HepG2 (cell line): ENCODE results near the gene TNIP1. TPM values are rescaled to one million over a fixed set of nuclear protein-coding genes. Genes with fewer than 3 reads are reported as not detected.

Experiments
- ATAC-seq: fragments of 200-7000 bp; cut with Tn5 transposase; 3 replicates; pipeline ENCODE4 v1.9.1; 2020; ENCODE audit warnings: mild to moderate bottlenecking, moderate library complexity
- BruUV-seq: library from RNA; stranded (reverse); fragments of 400-500 nt; replicated peaks from 2 replicates; lab custom pipeline; 2021; lab: Mats Ljungman, UMichigan
- CTCF ChIA-PET: fragments of 300-600 bp; formaldehyde crosslinking; extraction: SDS; loops from one replicate; lab custom pipeline; 2021; ENCODE audit warnings: low total read pairs, inconsistent platforms, low intra/inter-chr PET ratio; lab: Yijun Ruan, JAX
- POLR2A ChIA-PET: fragments of 350-600 bp; sonication (Branson Sonifier 250); formaldehyde crosslinking; loops from one replicate; lab custom pipeline; 2020; ENCODE audit warnings: antibody characterized with exemption, inconsistent platforms; lab: Yijun Ruan, JAX
- DNase-seq: peaks from one replicate; pipeline ENCODE4 v3.0.0-alpha.2; 2015; ENCODE audit warnings: low spot score
- FAIRE-seq: peaks from 3 replicates; lab custom pipeline; 2011; peaks lifted over from hg19 to GRCh38; lab: Jason Lieb, UNC
- H2AFZ ChIP-seq: one replicate; pipeline ENCODE4 v1.6.1; 2011; ENCODE audit warnings: low read length, inconsistent platforms
- H3K27ac ChIP-seq: fragments of 300-600 bp; 3 replicates; pipeline ENCODE4 v1.8.0; 2011; ENCODE audit warnings: mixed run types, mild to moderate bottlenecking, mixed read lengths, low read length, inconsistent platforms; ENCODE audit not compliant: insufficient read depth; ENCODE audit errors: extremely low read length
- H3K27me3 ChIP-seq, 2 experiments: fragments of 200-600 bp in 1 of 2; 2 replicates in 1 of 2; 3 replicates in 1 of 2; pipeline versions ENCODE4 v1.6.0 to v1.8.0; 2011; ENCODE audit warnings: low read length in 2 of 2, mild to moderate bottlenecking in 2 of 2, moderate library complexity in 2 of 2, inconsistent platforms in 1 of 2; ENCODE audit not compliant: insufficient read depth in 2 of 2, control insufficient read depth in 1 of 2
- H3K36me3 ChIP-seq, 2 experiments: fragments of 200-600 bp in 1 of 2; replicated peaks in 1 of 2; 2 replicates in 1 of 2; 3 replicates in 1 of 2; pipeline versions ENCODE4 v1.5.1 to v1.8.0; 2011; ENCODE audit warnings: low read length in 2 of 2, inconsistent platforms in 1 of 2; ENCODE audit not compliant: insufficient read depth in 2 of 2, control insufficient read depth in 1 of 2
- H3K4me1 ChIP-seq: 2 replicates; pipeline ENCODE4 v1.5.1; 2012; ENCODE audit warnings: low read length, inconsistent platforms; ENCODE audit not compliant: insufficient read depth
- H3K4me2 ChIP-seq: 2 replicates; pipeline ENCODE4 v1.6.0; 2011; ENCODE audit warnings: low read depth, low read length, inconsistent platforms
- H3K4me3 ChIP-seq, 3 experiments: fragments of 200-600 bp in 1 of 3; sonication (generic), shearing (Covaris generic) in 1 of 3; replicated peaks in 1 of 3; 2 replicates each; pipeline ENCODE4 v1.5.1; 2011 to 2016; ENCODE audit warnings: low read length in 3 of 3, inconsistent platforms in 2 of 3, low read depth in 2 of 3, mild to moderate bottlenecking in 2 of 3, control low read depth in 1 of 3, mixed read lengths in 1 of 3; ENCODE audit not compliant: insufficient read depth in 1 of 3
- H3K79me2 ChIP-seq: one replicate; pipeline ENCODE4 v1.6.1; 2011; ENCODE audit warnings: low read length, inconsistent platforms; ENCODE audit not compliant: insufficient read depth
- H3K9ac ChIP-seq: 2 replicates; pipeline ENCODE4 v1.6.0; 2011; ENCODE audit warnings: mild to moderate bottlenecking, low read depth, low read length, inconsistent platforms; ENCODE audit not compliant: insufficient read depth
- H3K9me3 ChIP-seq: 2 replicates; pipeline ENCODE4 v1.5.1; 2012; ENCODE audit warnings: mild to moderate bottlenecking, low read length
- H4K20me1 ChIP-seq: 2 replicates; pipeline ENCODE4 v1.6.0; 2011; ENCODE audit warnings: inconsistent platforms, mild to moderate bottlenecking, low read length, moderate library complexity; ENCODE audit not compliant: insufficient read depth
- CCAR2 ChIP-seq: fragments of 200-400 bp; formaldehyde crosslinking; optimal IDR thresholded peaks from 2 replicates; pipeline ENCODE3; 2018; ENCODE audit warnings: low read depth, mild to moderate bottlenecking, low read length, moderate library complexity
- HNF4A ChIP-seq: sonication (generic); formaldehyde crosslinking; IDR thresholded peaks from 2 replicates; pipeline ENCODE4 v1.4.0; 2020; ENCODE audit warnings: missing genetic modification reagents
- NFIB ChIP-seq: sonication (generic); formaldehyde crosslinking; IDR thresholded peaks from 2 replicates; pipeline ENCODE4 v1.9.0; 2021; ENCODE audit warnings: missing genetic modification reagents, mild to moderate bottlenecking, borderline replicate concordance
- NR0B2 ChIP-seq: sonication (generic); formaldehyde crosslinking; IDR thresholded peaks from 2 replicates; pipeline ENCODE4 v1.4.0; 2020; ENCODE audit warnings: mild to moderate bottlenecking, missing genetic modification reagents
- ZBTB3 ChIP-seq: sonication (generic); formaldehyde crosslinking; IDR thresholded peaks from 2 replicates; pipeline ENCODE4 v1.4.0; 2020; ENCODE audit warnings: low read depth, mild to moderate bottlenecking, moderate library complexity, missing genetic modification reagents, borderline replicate concordance
- ZHX2 ChIP-seq, 2 experiments: sonication (generic) in 1 of 2; formaldehyde crosslinking in 1 of 2; IDR thresholded peaks; 2 replicates each; pipeline versions ENCODE4 v1.6.1 to v1.9.0; 2014 to 2022; ENCODE audit warnings: antibody characterized with exemption in 1 of 2, borderline replicate concordance in 1 of 2, inconsistent platforms in 1 of 2, low read depth in 1 of 2, missing genetic modification reagents in 1 of 2
- ZMYM2 ChIP-seq: sonication (generic); formaldehyde crosslinking; IDR thresholded peaks from 2 replicates; pipeline ENCODE4 v1.8.0; 2022; ENCODE audit warnings: mild to moderate bottlenecking, missing genetic modification reagents
- ZNF335 ChIP-seq: sonication (generic); formaldehyde crosslinking; IDR thresholded peaks from 2 replicates; pipeline ENCODE4 v1.4.0; 2020; ENCODE audit warnings: missing genetic modification reagents
- ZNF550 ChIP-seq: sonication (generic); formaldehyde crosslinking; IDR thresholded peaks from 2 replicates; pipeline ENCODE4 v1.4.0; 2020; ENCODE audit warnings: mild to moderate bottlenecking, missing genetic modification reagents, borderline replicate concordance
- ZNF589 ChIP-seq: sonication (generic); formaldehyde crosslinking; conservative IDR thresholded peaks from 2 replicates; pipeline ENCODE4 v1.8.0; 2022; ENCODE audit warnings: mild to moderate bottlenecking, moderate library complexity, missing genetic modification reagents
- ZNF605 ChIP-seq: sonication (generic); formaldehyde crosslinking; IDR thresholded peaks from 2 replicates; pipeline ENCODE4 v1.8.0; 2022; ENCODE audit warnings: mild to moderate bottlenecking, missing genetic modification reagents
- ZNF644 ChIP-seq: IDR thresholded peaks from 2 replicates; pipeline ENCODE4 v1.6.1; 2016; ENCODE audit warnings: low read depth
- ZNF777 ChIP-seq: sonication (generic); formaldehyde crosslinking; IDR thresholded peaks from 2 replicates; pipeline ENCODE4 v1.4.0; 2020; ENCODE audit warnings: missing genetic modification reagents
- WGBS: methylation state at CpG from one replicate; pipeline ENCODE4 v1.1.6; 2017; ENCODE audit warnings: low lambda C conversion rate; 5-methylcytosine and 5-hydroxymethylcytosine counted together
- in situ Hi-C: cut with HindIII; loops from 2 replicates; pipeline ENCODE4 v1.10.0; 2017; ENCODE audit warnings: low pct_unique_long_range_greater_than_20kb; ENCODE audit not compliant: extremely low pct_ligation_motif_present
- intact Hi-C: fragments of 100-400 bp; cut with micrococcal nuclease; formaldehyde crosslinking; loops from one replicate; pipeline ENCODE4 v1.10.0; 2022; ENCODE audit not compliant: unreplicated experiment
- polyA plus RNA-seq, 8 experiments: library from polyadenylated mRNA; depleted of rRNA in 3 of 8; stranded (reverse) in 7 of 8; unstranded in 1 of 8; fragments of >200 nt; fragmentation: Illumina TruSeq in 4 of 8; extraction: Trizol in 4 of 8; gene quantifications; 2 replicates each; pipeline versions ENCODE4 v1.2.1 to v1.2.3, GENCODE V29; 2011 to 2016; ENCODE audit warnings: low read depth in 4 of 8, missing spikeins in 1 of 8, mixed read lengths in 1 of 8; ENCODE audit not compliant: insufficient read depth in 1 of 8
- total RNA-seq, 5 experiments: library from RNA; depleted of rRNA; stranded (reverse); fragments of >200 nt; fragmentation: Illumina TruSeq; extraction: Trizol; gene quantifications; 2 replicates each; pipeline ENCODE4 v1.2.3, GENCODE V29; 2016; ENCODE audit warnings: low read depth in 1 of 5
- TF ChIP-seq, protein P1 (sequence below): sonication (generic); formaldehyde crosslinking; IDR thresholded peaks from 2 replicates; pipeline ENCODE4 v1.4.0; 2020; ENCODE audit warnings: missing genetic modification reagents

Gene TNIP1
- total and polyA plus RNA-seq, 2 of the 13 experiments (the other 11 are each of a cell fraction or from before 2014, with no cell fraction given), result 26.2 to 45.9 TPM

GRCh38 chr5:151101151-151101550 is 20.3 kb upstream of the TNIP1 start:
- no peak overlapping the region for H3K4me2 ChIP-seq
- no peaks in the 10 kb centered on the region for H3K9me3 ChIP-seq
- POLR2A ChIA-PET, result no interaction called here
- H3K79me2 ChIP-seq, result no peaks in the 10 kb centered on the region
- FAIRE-seq, result no peak
- no peak overlapping the region for H3K4me3 ChIP-seq
- no peaks in the 10 kb centered on the region for H3K27me3 ChIP-seq
- H3K9ac ChIP-seq, result no peak overlapping the region
- TF ChIP-seq, protein P1, sequence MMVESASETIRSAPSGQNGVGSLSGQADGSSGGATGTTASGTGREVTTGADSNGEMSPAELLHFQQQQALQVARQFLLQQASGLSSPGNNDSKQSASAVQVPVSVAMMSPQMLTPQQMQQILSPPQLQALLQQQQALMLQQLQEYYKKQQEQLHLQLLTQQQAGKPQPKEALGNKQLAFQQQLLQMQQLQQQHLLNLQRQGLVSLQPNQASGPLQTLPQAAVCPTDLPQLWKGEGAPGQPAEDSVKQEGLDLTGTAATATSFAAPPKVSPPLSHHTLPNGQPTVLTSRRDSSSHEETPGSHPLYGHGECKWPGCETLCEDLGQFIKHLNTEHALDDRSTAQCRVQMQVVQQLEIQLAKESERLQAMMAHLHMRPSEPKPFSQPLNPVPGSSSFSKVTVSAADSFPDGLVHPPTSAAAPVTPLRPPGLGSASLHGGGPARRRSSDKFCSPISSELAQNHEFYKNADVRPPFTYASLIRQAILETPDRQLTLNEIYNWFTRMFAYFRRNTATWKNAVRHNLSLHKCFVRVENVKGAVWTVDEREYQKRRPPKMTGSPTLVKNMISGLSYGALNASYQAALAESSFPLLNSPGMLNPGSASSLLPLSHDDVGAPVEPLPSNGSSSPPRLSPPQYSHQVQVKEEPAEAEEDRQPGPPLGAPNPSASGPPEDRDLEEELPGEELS, result no peak
- TF ChIP-seq NR0B2, result no peak
- TF ChIP-seq HNF4A (CRISPR knock-in tag), result no peak
- TF ChIP-seq ZNF777, result no peak
- TF ChIP-seq ZBTB3 (CRISPR knock-in tag), result no peak
- no peak for TF ChIP-seq ZNF589
- TF ChIP-seq CCAR2, result no peak
- TF ChIP-seq ZHX2 (IDR thresholded peaks at IDR 0.05; ENCODE audit: low read depth), result no peak
- TF ChIP-seq ZHX2 (CRISPR knock-in tag; IDR thresholded peaks at IDR 0.05; ENCODE audit: borderline replicate concordance), result no peak
- no peak for TF ChIP-seq ZMYM2
- no peak for TF ChIP-seq NFIB (CRISPR knock-in tag)
- TF ChIP-seq ZNF644 (CRISPR knock-in tag), result no peak
- TF ChIP-seq ZNF335 (CRISPR knock-in tag), result no peak
- TF ChIP-seq ZNF605 (CRISPR knock-in tag), result no peak
- no peak for TF ChIP-seq ZNF550 (CRISPR knock-in tag)
- TF ChIP-seq, all 625 proteins: peak for 0
- no peaks in the 10 kb centered on the region for H4K20me1 ChIP-seq
- H2AFZ ChIP-seq, result no peak overlapping the region
- CTCF ChIA-PET, result no interaction called here
- peaks cover 29% of the 10 kb centered on the region for H3K4me1 ChIP-seq
- ATAC-seq (no peak), DNase-seq (no peak)
- in situ Hi-C loops (no loop called here), intact Hi-C loops (no loop called here)
- H3K27ac ChIP-seq, result no peak overlapping the region
- WGBS, result 96% methylated on average over 9 of the region's 9 CpGs
- H3K36me3 ChIP-seq, result peaks cover 4 to 9% of the 10 kb centered on the region in 2 experiments
- no TSS peak for BruUV-seq
